ENCODE results near the gene PPARA.
"Not testable (repeated sequence)": the region's sequence is repeated elsewhere in the genome, so short reads cannot be mapped to it uniquely, and the experiment has no call there.

Gene PPARA

GRCh38 chr22:46260038-46260437, 109.7 kb downstream of the PPARA start:
- no peak for DNase-seq (ENCODE audit: low spot score)
- Histone ChIP-seq H3K4ac (ENCODE audit: low read length) (no peak overlapping the region), H3K27ac (replicated peaks; ENCODE audit: low read length) (no peak overlapping the region), H2BK12ac (ENCODE audit: low read length) (no peak overlapping the region), H2BK120ac (ENCODE audit: low read depth, low read length) (no peak overlapping the region), H4K8ac (ENCODE audit: low read depth, low read length) (no peak overlapping the region), H3K4me3 (ENCODE audit: low read length in 2 of 2) (no peak overlapping the region), H3K18ac (ENCODE audit: low read length) (no peak overlapping the region), H3K27me3 (ENCODE audit: control insufficient read depth in 3 of 3, insufficient read depth in 3 of 3, low read depth in 1 of 3, low read length in 3 of 3) (peaks cover 18 to 47% (median 32%) of the 10 kb centered on the region in 3 experiments), H4K91ac (ENCODE audit: low read depth, low read length, poor library complexity) (no peak overlapping the region), H3K4me2 (ENCODE audit: insufficient read depth, low read length, poor library complexity, severe bottlenecking) (no peak overlapping the region), H3K23ac (ENCODE audit: low read depth, low read length, poor library complexity) (no peak overlapping the region), H2AK5ac (ENCODE audit: low read depth, low read length) (no peak overlapping the region), H2BK15ac (ENCODE audit: low read length) (no peak overlapping the region), H3K79me1 (ENCODE audit: low read depth, low read length) (no peaks in the 10 kb centered on the region), H3K14ac (ENCODE audit: low read length) (no peak overlapping the region), H3K9me3 (replicated peaks in 1 of 2; ENCODE audit: control insufficient read depth in 2 of 2, insufficient read depth in 1 of 2, low read depth in 1 of 2, low read length in 2 of 2) (peaks cover 41 to 72% of the 10 kb centered on the region in 2 donors), H2AFZ (ENCODE audit: low read length) (no peak overlapping the region), H3K4me1 (ENCODE audit: control insufficient read depth in 2 of 2, insufficient read depth in 1 of 2, low read depth in 1 of 2, low read length in 2 of 2) (no peaks in the 10 kb centered on the region), H3K36me3 (replicated peaks in 1 of 2; ENCODE audit: control insufficient read depth in 2 of 2, insufficient read depth in 2 of 2, low read length in 2 of 2) (no peaks in the 10 kb centered on the region), H3K9ac (ENCODE audit: low read depth, low read length, poor library complexity) (no peak overlapping the region), H2BK5ac (ENCODE audit: low read length) (no peak overlapping the region)
- no CpG with 5 or more reads among the region's 6 CpGs for WGBS, 2 donors (ENCODE audit: extremely low coverage in 2 of 2, insufficient read length in 2 of 2, insufficient replicate concordance in 1 of 2)

GRCh38 chr22:46262449-46263215, 112.3 kb downstream of the PPARA start:
- Histone ChIP-seq H3K4ac (ENCODE audit: low read length) (no peak overlapping the region), H2AFZ (ENCODE audit: low read length) (no peak overlapping the region), H2AK5ac (ENCODE audit: low read depth, low read length) (no peak overlapping the region), H3K9ac (ENCODE audit: low read depth, low read length, poor library complexity) (peak overlapping the region; percentile 51), H3K27me3 (ENCODE audit: control insufficient read depth in 3 of 3, insufficient read depth in 3 of 3, low read depth in 1 of 3, low read length in 3 of 3) (peaks cover 18 to 52% (median 42%) of the 10 kb centered on the region in 3 experiments), H3K4me2 (ENCODE audit: insufficient read depth, low read length, poor library complexity, severe bottlenecking) (peak overlapping the region; percentile 64), H3K4me1 (ENCODE audit: control insufficient read depth in 2 of 2, insufficient read depth in 1 of 2, low read depth in 1 of 2, low read length in 2 of 2) (peaks cover 0 to 2% of the 10 kb centered on the region in 2 donors), H2BK120ac (ENCODE audit: low read depth, low read length) (no peak overlapping the region), H3K23ac (ENCODE audit: low read depth, low read length, poor library complexity) (peak overlapping the region; percentile 69), H4K8ac (ENCODE audit: low read depth, low read length) (no peak overlapping the region), H2BK5ac (ENCODE audit: low read length) (no peak overlapping the region), H4K91ac (ENCODE audit: low read depth, low read length, poor library complexity) (no peak overlapping the region), H3K36me3 (replicated peaks in 1 of 2; ENCODE audit: control insufficient read depth in 2 of 2, insufficient read depth in 2 of 2, low read length in 2 of 2) (no peaks in the 10 kb centered on the region), H2BK15ac (ENCODE audit: low read length) (no peak overlapping the region), H3K18ac (ENCODE audit: low read length) (peak overlapping the region; percentile 77), H3K79me1 (ENCODE audit: low read depth, low read length) (no peaks in the 10 kb centered on the region), H2BK12ac (ENCODE audit: low read length) (no peak overlapping the region), H3K14ac (ENCODE audit: low read length) (no peak overlapping the region), H3K4me3 (ENCODE audit: low read length in 2 of 2) (peak overlapping the region in 1 of 2 donors; percentile 64), H3K9me3 (replicated peaks in 1 of 2; ENCODE audit: control insufficient read depth in 2 of 2, insufficient read depth in 1 of 2, low read depth in 1 of 2, low read length in 2 of 2) (peaks cover 33 to 80% of the 10 kb centered on the region in 2 donors), H3K27ac (replicated peaks; ENCODE audit: low read length) (no peak overlapping the region)
- no peak for DNase-seq (ENCODE audit: low spot score)
- WGBS, 2 donors (ENCODE audit: extremely low coverage in 2 of 2, insufficient read length in 2 of 2, insufficient replicate concordance in 1 of 2): no CpG with 5 or more reads among the region's 109 CpGs

GRCh38 chr22:46263216-46263590, 112.9 kb downstream of the PPARA start, which contains the start of gene PKDREJ:
Gene PKDREJ (minus strand): TSS chr22:46263343. CDS start chr22:46263322, 21 bp downstream.
- Histone ChIP-seq H2AK5ac (ENCODE audit: low read depth, low read length) (peak within 1 kb of the TSS; percentile 24), H2BK120ac (ENCODE audit: low read depth, low read length) (no peak within 1 kb of the TSS), H2BK5ac (ENCODE audit: low read length) (no peak within 1 kb of the TSS), H3K14ac (ENCODE audit: low read length) (no peak within 1 kb of the TSS), H2BK12ac (ENCODE audit: low read length) (no peak within 1 kb of the TSS), H4K91ac (ENCODE audit: low read depth, low read length, poor library complexity) (no peak within 1 kb of the TSS), H4K8ac (ENCODE audit: low read depth, low read length) (no peak within 1 kb of the TSS), H3K4ac (ENCODE audit: low read length) (no peak within 1 kb of the TSS), H3K4me1 (ENCODE audit: control insufficient read depth in 2 of 2, insufficient read depth in 1 of 2, low read depth in 1 of 2, low read length in 2 of 2) (peaks cover 0 to 2% of the 10 kb centered on the region in 2 donors), H3K9ac (ENCODE audit: low read depth, low read length, poor library complexity) (peak within 1 kb of the TSS; percentile 51), H3K4me3 (ENCODE audit: low read length in 2 of 2) (peak within 1 kb of the TSS in 1 of 2 donors; percentile 64), H3K9me3 (replicated peaks in 1 of 2; ENCODE audit: control insufficient read depth in 2 of 2, insufficient read depth in 1 of 2, low read depth in 1 of 2, low read length in 2 of 2) (peaks cover 33 to 74% of the 10 kb centered on the region in 2 donors), H3K18ac (ENCODE audit: low read length) (peak within 1 kb of the TSS; percentile 77), H3K27me3 (ENCODE audit: control insufficient read depth in 3 of 3, insufficient read depth in 3 of 3, low read depth in 1 of 3, low read length in 3 of 3) (peaks cover 18 to 52% (median 42%) of the 10 kb centered on the region in 3 experiments), H3K36me3 (replicated peaks in 1 of 2; ENCODE audit: control insufficient read depth in 2 of 2, insufficient read depth in 2 of 2, low read length in 2 of 2) (no peaks in the 10 kb centered on the region), H3K4me2 (ENCODE audit: insufficient read depth, low read length, poor library complexity, severe bottlenecking) (peak within 1 kb of the TSS; percentile 64), H3K27ac (replicated peaks; ENCODE audit: low read length) (no peak within 1 kb of the TSS), H2BK15ac (ENCODE audit: low read length) (no peak within 1 kb of the TSS), H3K23ac (ENCODE audit: low read depth, low read length, poor library complexity) (peak within 1 kb of the TSS; percentile 69), H2AFZ (ENCODE audit: low read length) (no peak within 1 kb of the TSS), H3K79me1 (ENCODE audit: low read depth, low read length) (no peaks in the 10 kb centered on the region)
- DNase-seq (ENCODE audit: low spot score): no peak
- no CpG with 5 or more reads among the region's 30 CpGs for WGBS, 2 donors (ENCODE audit: extremely low coverage in 2 of 2, insufficient read length in 2 of 2, insufficient replicate concordance in 1 of 2)

- H3K4me3 ChIP-seq (ENCODE audit: low read length in 2 of 2); H3K36me3 ChIP-seq (replicated peaks in 1 of 2; ENCODE audit: control insufficient read depth in 2 of 2, insufficient read depth in 2 of 2, low read length in 2 of 2); H2BK5ac ChIP-seq (ENCODE audit: low read length); H2BK15ac ChIP-seq (ENCODE audit: low read length); H3K23ac ChIP-seq (ENCODE audit: low read depth, low read length, poor library complexity); H3K18ac ChIP-seq (ENCODE audit: low read length); DNase-seq (ENCODE audit: low spot score); H3K4me2 ChIP-seq (ENCODE audit: insufficient read depth, low read length, poor library complexity, severe bottlenecking); H3K27ac ChIP-seq (replicated peaks; ENCODE audit: low read length); H2BK12ac ChIP-seq (ENCODE audit: low read length); H3K79me1 ChIP-seq (ENCODE audit: low read depth, low read length); H3K4me1 ChIP-seq (ENCODE audit: control insufficient read depth in 2 of 2, insufficient read depth in 1 of 2, low read depth in 1 of 2, low read length in 2 of 2); H2AFZ ChIP-seq (ENCODE audit: low read length); H3K9ac ChIP-seq (ENCODE audit: low read depth, low read length, poor library complexity); H3K4ac ChIP-seq (ENCODE audit: low read length); H4K8ac ChIP-seq (ENCODE audit: low read depth, low read length); H2AK5ac ChIP-seq (ENCODE audit: low read depth, low read length); H3K14ac ChIP-seq (ENCODE audit: low read length); H4K91ac ChIP-seq (ENCODE audit: low read depth, low read length, poor library complexity); H2BK120ac ChIP-seq (ENCODE audit: low read depth, low read length): not testable (repeated sequence)
- H3K27me3 ChIP-seq (ENCODE audit: control insufficient read depth in 3 of 3, insufficient read depth in 3 of 3, low read depth in 1 of 3, low read length in 3 of 3): peaks cover 18 to 47% (median 39%) of the 10 kb centered on the region in 3 experiments
- H3K9me3 ChIP-seq (replicated peaks in 1 of 2; ENCODE audit: control insufficient read depth in 2 of 2, insufficient read depth in 1 of 2, low read depth in 1 of 2, low read length in 2 of 2): peaks cover 28 to 63% of the 10 kb centered on the region in 2 donors
- no CpG with 5 or more reads among the region's 6 CpGs for WGBS, 2 donors (ENCODE audit: extremely low coverage in 2 of 2, insufficient read length in 2 of 2, insufficient replicate concordance in 1 of 2)
Observed at GRCh38 chr22:46264520-46264919, 114.2 kb downstream of the PPARA start.
